H1 (cell line): Measurements from ENCODE around the gene MRGPRX2. TPM values are rescaled to one million over a fixed set of nuclear protein-coding genes. Genes with fewer than 3 reads are reported as not detected.

Experiments used
- CTCF ChIA-PET: fragments of 300-600 bp; sonication (Branson Sonifier 250); formaldehyde crosslinking; loops from one replicate; lab custom pipeline; 2021; ENCODE audit not compliant: partially characterized antibody; lab: Charles Lee
- POLR2A ChIA-PET: fragments of 300-600 bp; sonication (Branson Sonifier 250); formaldehyde crosslinking; loops from one replicate; lab custom pipeline; 2021; ENCODE audit warnings: inconsistent platforms; ENCODE audit not compliant: partially characterized antibody; lab: Charles Lee
- DNase-seq, 2 experiments: peaks; one replicate each; pipeline versions ENCODE4 v3.0.0 to v3.0.0-alpha.2; 2010 to 2022; ENCODE audit warnings: low spot score in 2 of 2, low read depth in 1 of 2, mixed read lengths in 1 of 2
- FAIRE-seq: peaks from 2 replicates; lab custom pipeline; 2011; peaks lifted over from hg19 to GRCh38; lab: Jason Lieb, UNC
- H2AFZ ChIP-seq: 2 replicates; pipeline ENCODE4 v1.8.1; 2012; ENCODE audit warnings: low read length, inconsistent platforms
- H2AK5ac ChIP-seq: 2 replicates; pipeline ENCODE4 v1.6.1; 2013; ENCODE audit warnings: low read depth, low read length
- H2BK120ac ChIP-seq: replicated peaks from 2 replicates; pipeline ENCODE3; 2013; ENCODE audit warnings: low read depth, low read length, inconsistent platforms
- H2BK12ac ChIP-seq: 2 replicates; pipeline ENCODE4 v1.6.1; 2013; ENCODE audit warnings: low read depth, low read length
- H2BK15ac ChIP-seq: 2 replicates; pipeline ENCODE4 v1.6.1; 2013; ENCODE audit warnings: low read length
- H2BK20ac ChIP-seq: 2 replicates; pipeline ENCODE4 v1.6.1; 2013; ENCODE audit warnings: low read length
- H2BK5ac ChIP-seq: 2 replicates; pipeline ENCODE4 v1.6.1; 2013; ENCODE audit warnings: low read depth, low read length
- H3K14ac ChIP-seq: 2 replicates; pipeline ENCODE4 v1.6.1; 2013; ENCODE audit warnings: inconsistent platforms; ENCODE audit not compliant: insufficient read length
- H3K18ac ChIP-seq: 2 replicates; pipeline ENCODE4 v1.6.1; 2013; ENCODE audit warnings: low read length; ENCODE audit errors: extremely low read depth
- H3K23ac ChIP-seq: 2 replicates; pipeline ENCODE4 v1.6.1; 2013; ENCODE audit warnings: inconsistent platforms; ENCODE audit not compliant: insufficient read length
- H3K23me2 ChIP-seq: 2 replicates; pipeline ENCODE4 v1.6.1; 2013; ENCODE audit warnings: low read depth, low read length
- H3K27ac ChIP-seq: 2 replicates; pipeline ENCODE4 v1.6.1; 2011; ENCODE audit warnings: low read depth, low read length, inconsistent platforms
- H3K27me3 ChIP-seq, 4 experiments: replicated peaks in 1 of 4; 1 replicate in 1 of 4; 2 replicates in 3 of 4; pipeline versions ENCODE4 v1.6.1 to v1.8.1; 2011 to 2013; ENCODE audit warnings: low read length in 3 of 4, mild to moderate bottlenecking in 3 of 4, inconsistent platforms in 2 of 4, mixed read lengths in 2 of 4, moderate library complexity in 1 of 4; ENCODE audit not compliant: control insufficient read depth in 3 of 4, insufficient read depth in 3 of 4; ENCODE audit errors: extremely low read depth in 1 of 4
- H3K36me3 ChIP-seq, 4 experiments: 2 replicates each; pipeline versions ENCODE4 v1.6.1 to v1.8.1; 2011 to 2013; ENCODE audit warnings: mild to moderate bottlenecking in 4 of 4, low read length in 3 of 4, moderate library complexity in 2 of 4, control low read depth in 1 of 4, inconsistent platforms in 1 of 4; ENCODE audit not compliant: insufficient read depth in 4 of 4, control insufficient read depth in 2 of 4
- H3K4ac ChIP-seq: replicated peaks from 2 replicates; pipeline ENCODE3; 2013; ENCODE audit warnings: low read length, low read depth, mixed read lengths, inconsistent platforms; ENCODE audit not compliant: insufficient read length
- H3K4me1 ChIP-seq, 4 experiments: replicated peaks in 1 of 4; 1 replicate in 1 of 4; 2 replicates in 3 of 4; pipeline versions ENCODE4 v1.6.1 to v1.8.1; 2011 to 2013; ENCODE audit warnings: low read length in 3 of 4, inconsistent platforms in 2 of 4, mixed read lengths in 1 of 4; ENCODE audit not compliant: insufficient read depth in 4 of 4, control insufficient read depth in 3 of 4
- H3K4me2 ChIP-seq, 2 experiments: 2 replicates each; pipeline versions ENCODE4 v1.6.1 to v1.8.1; 2011 to 2013; ENCODE audit warnings: low read depth in 2 of 2, low read length in 2 of 2, control low read depth in 1 of 2, inconsistent platforms in 1 of 2, mild to moderate bottlenecking in 1 of 2; ENCODE audit not compliant: insufficient read depth in 1 of 2
- H3K4me3 ChIP-seq, 4 experiments: fragments of 200-600, 300-600 bp in 1 of 4; sonication (generic), shearing (Covaris generic), sonication (Bioruptor Twin) in 1 of 4; 2 replicates each; pipeline versions ENCODE4 v1.5.1 to v1.8.1; 2011 to 2016; ENCODE audit warnings: low read length in 4 of 4, low read depth in 3 of 4, control low read depth in 2 of 4, inconsistent platforms in 2 of 4, mild to moderate bottlenecking in 2 of 4, mixed read lengths in 1 of 4, moderate library complexity in 1 of 4; ENCODE audit not compliant: insufficient read depth in 2 of 4; ENCODE audit errors: extremely low read depth in 1 of 4
- H3K56ac ChIP-seq: replicated peaks from 2 replicates; pipeline ENCODE3; 2013; ENCODE audit warnings: low read depth, mild to moderate bottlenecking, mixed read lengths, low read length, inconsistent platforms; ENCODE audit not compliant: insufficient read length
- H3K79me1 ChIP-seq: 2 replicates; pipeline ENCODE4 v1.6.1; 2013; ENCODE audit warnings: low read depth, low read length, control low read depth
- H3K79me2 ChIP-seq, 2 experiments: 2 replicates each; pipeline versions ENCODE4 v1.6.1 to v1.8.1; 2012 to 2013; ENCODE audit warnings: low read length in 2 of 2, mild to moderate bottlenecking in 2 of 2, inconsistent platforms in 1 of 2; ENCODE audit not compliant: insufficient read depth in 2 of 2, control insufficient read depth in 1 of 2
- H3K9ac ChIP-seq, 4 experiments: replicated peaks in 1 of 4; 1 replicate in 1 of 4; 2 replicates in 3 of 4; pipeline versions ENCODE4 v1.6.1 to v1.8.1; 2011 to 2013; ENCODE audit warnings: low read depth in 3 of 4, low read length in 3 of 4, control low read depth in 2 of 4, mild to moderate bottlenecking in 2 of 4, moderate library complexity in 2 of 4, inconsistent platforms in 1 of 4; ENCODE audit errors: extremely low read depth in 1 of 4
- H3K9me3 ChIP-seq, 2 experiments: 2 replicates each; pipeline versions ENCODE4 v1.6.1 to v1.8.1; 2012 to 2013; ENCODE audit warnings: mild to moderate bottlenecking in 2 of 2, moderate library complexity in 2 of 2, control low read depth in 1 of 2, inconsistent platforms in 1 of 2, low read depth in 1 of 2, low read length in 1 of 2, mixed read lengths in 1 of 2; ENCODE audit not compliant: insufficient read depth in 2 of 2
- H4K20me1 ChIP-seq, 2 experiments: replicated peaks in 1 of 2; 2 replicates each; pipeline versions ENCODE3 to v1.8.1; 2011 to 2013; ENCODE audit warnings: inconsistent platforms in 2 of 2, low read length in 2 of 2, mild to moderate bottlenecking in 1 of 2; ENCODE audit not compliant: insufficient read depth in 2 of 2, control insufficient read depth in 1 of 2
- H4K5ac ChIP-seq: 2 replicates; pipeline ENCODE4 v1.6.1; 2013; ENCODE audit warnings: low read length, low read depth, mixed read lengths, inconsistent platforms; ENCODE audit not compliant: insufficient read length
- H4K8ac ChIP-seq: 2 replicates; pipeline ENCODE4 v1.8.0; 2013; ENCODE audit warnings: mild to moderate bottlenecking, moderate library complexity, low read length, inconsistent platforms; ENCODE audit not compliant: insufficient read depth; ENCODE audit errors: extremely low read depth
- H4K91ac ChIP-seq: replicated peaks from 2 replicates; pipeline ENCODE3; 2013; ENCODE audit warnings: low read length, mixed read lengths, inconsistent platforms; ENCODE audit not compliant: insufficient read length
- CBX8 ChIP-seq: fragments of 300-800, 300-1000 bp; sonication (generic); IDR thresholded peaks from 2 replicates; pipeline ENCODE4 v1.7.1; 2016; ENCODE audit warnings: low read depth, low read length, borderline replicate concordance
- CREB1 ChIP-seq: IDR thresholded peaks from 2 replicates; pipeline ENCODE4 v1.6.1; 2012; ENCODE audit warnings: inconsistent platforms
- EP300 ChIP-seq, 2 experiments: IDR thresholded peaks; 1 replicate in 1 of 2; 2 replicates in 1 of 2; pipeline ENCODE4 v1.6.1; 2011 to 2012; ENCODE audit warnings: low read depth in 2 of 2, low read length in 2 of 2, mild to moderate bottlenecking in 2 of 2, borderline replicate concordance in 1 of 2, inconsistent platforms in 1 of 2, moderate library complexity in 1 of 2
- HDAC2 ChIP-seq, 2 experiments: fragments of 300-600 bp in 1 of 2; sonication (generic) in 1 of 2; IDR thresholded peaks; 2 replicates each; pipeline ENCODE4 v1.6.1; 2011 to 2012; ENCODE audit warnings: low read depth in 2 of 2, low read length in 2 of 2, mild to moderate bottlenecking in 2 of 2, moderate library complexity in 2 of 2, borderline replicate concordance in 1 of 2, inconsistent platforms in 1 of 2
- JUN ChIP-seq: IDR thresholded peaks from 2 replicates; pipeline ENCODE4 v1.6.1; 2011; ENCODE audit warnings: low read depth, mild to moderate bottlenecking, improper control_type of control experiment, low read length
- SIX5 ChIP-seq: IDR thresholded peaks from 2 replicates; pipeline ENCODE4 v1.6.1; 2011; ENCODE audit warnings: mild to moderate bottlenecking, low read depth, low read length
- WGBS, 2 experiments: shearing (Covaris generic) in 1 of 2; methylation state at CpG; one replicate each; pipeline versions ENCODE4 v1.1.6 to v1.1.7; 2013 to 2015; ENCODE audit warnings: low lambda C conversion rate in 2 of 2, mixed read lengths in 2 of 2, inconsistent platforms in 1 of 2, low coverage in 1 of 2, missing lambda C conversion rate in 1 of 2; ENCODE audit not compliant: insufficient replicate concordance in 2 of 2, insufficient coverage in 1 of 2, insufficient read length in 1 of 2; ENCODE audit errors: extremely low coverage in 1 of 2, missing lambda C conversion rate in 1 of 2; 5-methylcytosine and 5-hydroxymethylcytosine counted together
- polyA plus RNA-seq, 7 experiments: library from polyadenylated mRNA; depleted of rRNA in 3 of 7; stranded (reverse) in 5 of 7; unstranded in 2 of 7; fragments of >200 nt in 5 of 7; fragments of 200-250 nt in 2 of 7; gene quantifications; 1 replicate in 5 of 7; 2 replicates in 1 of 7; 4 replicates in 1 of 7; pipeline versions ENCODE4 v1.2.1 to v1.2.3, GENCODE V29; 2011 to 2013; ENCODE audit warnings: missing spikeins in 2 of 7, mixed read lengths in 2 of 7
- total RNA-seq: library from RNA; stranded (reverse); fragmentation: NEBNext Ultra II Directional; extraction: Animal tissue kit (Norgen Biotek cat#: 25700); gene quantifications from 2 replicates; pipeline ENCODE4 v1.2.1, GENCODE V29; 2021

The MRGPRX2 gene
- total and polyA plus RNA-seq, 2 of the 8 experiments (the other 6 are each of a cell fraction or from before 2014, with no cell fraction given) = not detected

- no peak overlapping the region for H3K4me3 ChIP-seq
- no peak overlapping the region for H4K8ac ChIP-seq
- H3K56ac ChIP-seq = no peak overlapping the region
- H2BK12ac ChIP-seq = no peak overlapping the region
- H3K4ac ChIP-seq = no peak overlapping the region
- no peaks in the 10 kb centered on the region for H4K20me1 ChIP-seq
- DNase-seq = no peak
- H3K14ac ChIP-seq = no peak overlapping the region
- H3K23ac ChIP-seq = no peak overlapping the region
- ChIA-PET POLR2A (no interaction called here), CTCF (interaction anchor here (4.2 kb wide), 1 partner anchor 18 kb away, joined by 18 read pairs; no protein-coding TSS in a partner anchor)
- no peak overlapping the region for H2AFZ ChIP-seq
- WGBS, 2 experiments = 60% methylated on average over 2 of the region's 2 CpGs; no CpG with 5 or more reads in 1 of the 2 experiments
- no peaks in the 10 kb centered on the region for H3K27me3 ChIP-seq
- H2BK20ac ChIP-seq = no peak overlapping the region
- no peak overlapping the region for H4K91ac ChIP-seq
- H3K9me3 ChIP-seq = no peaks in the 10 kb centered on the region
- H2BK120ac ChIP-seq = no peak overlapping the region
- H3K4me2 ChIP-seq = no peak overlapping the region
- H2BK5ac ChIP-seq = no peak overlapping the region
- no peaks in the 10 kb centered on the region; the same call in 1 of the 2 replicates for H3K79me1 ChIP-seq
- no peak overlapping the region for H3K27ac ChIP-seq
- no peaks in the 10 kb centered on the region for H3K79me2 ChIP-seq
- no peaks in the 10 kb centered on the region for H3K23me2 ChIP-seq
- FAIRE-seq = no peak
- TF ChIP-seq SIX5 = no peak
- TF ChIP-seq EP300 (IDR thresholded peaks at IDR 0.05; ENCODE audit: borderline replicate concordance in 1 of 2, low read depth in 2 of 2, low read length in 2 of 2) = no peak
- TF ChIP-seq CREB1 = no peak
- TF ChIP-seq JUN = no peak
- TF ChIP-seq CBX8 = no peak
- no peak for TF ChIP-seq HDAC2 (IDR thresholded peaks at IDR 0.05; ENCODE audit: borderline replicate concordance in 1 of 2, low read depth in 2 of 2, low read length in 2 of 2)
- H3K4me1 ChIP-seq = no peaks in the 10 kb centered on the region
- H2AK5ac ChIP-seq = no peak overlapping the region
- no peak overlapping the region for H4K5ac ChIP-seq
- no peak overlapping the region for H3K9ac ChIP-seq
- H3K36me3 ChIP-seq = no peaks in the 10 kb centered on the region
- H3K18ac ChIP-seq = no peak overlapping the region
- H2BK15ac ChIP-seq = no peak overlapping the region
Observed at GRCh38 chr11:19094859-19095258, 34.3 kb upstream of the MRGPRX2 start.
